HepG2 (cell line): Measurements from ENCODE around the gene TIGD6. TPM values are rescaled to one million over a fixed set of nuclear protein-coding genes. Genes with fewer than 3 reads are reported as not detected.

Experiments
- ARHGAP35 ChIP-seq: sonication (generic); formaldehyde crosslinking; IDR thresholded peaks from 2 replicates; pipeline ENCODE4 v1.9.0; 2022; ENCODE audit warnings: mild to moderate bottlenecking, inconsistent platforms, moderate library complexity, missing genetic modification reagents, borderline replicate concordance
- ARNTL ChIP-seq: sonication (generic); formaldehyde crosslinking; IDR thresholded peaks from 2 replicates; pipeline ENCODE4 v1.4.0; 2020; ENCODE audit warnings: mild to moderate bottlenecking, missing genetic modification reagents
- BCL6 ChIP-seq: IDR thresholded peaks from 2 replicates; pipeline ENCODE4 v1.6.1; 2016; ENCODE audit warnings: missing genetic modification reagents, missing compliant biosample characterization
- CCDC6 ChIP-seq: sonication (generic); formaldehyde crosslinking; IDR thresholded peaks from 2 replicates; pipeline ENCODE4 v1.8.1; 2022; ENCODE audit warnings: mild to moderate bottlenecking, missing genetic modification reagents, moderate library complexity
- DMAP1 ChIP-seq: IDR thresholded peaks from 2 replicates; pipeline ENCODE4 v1.6.1; 2016
- GPBP1L1 ChIP-seq: sonication (generic); formaldehyde crosslinking; IDR thresholded peaks from 2 replicates; pipeline ENCODE4 v1.5.0; 2020; ENCODE audit warnings: mild to moderate bottlenecking, missing genetic modification reagents
- HNRNPLL ChIP-seq: fragments of 200-400 bp; formaldehyde crosslinking; IDR thresholded peaks from 2 replicates; pipeline ENCODE4 v1.6.1; 2017; ENCODE audit warnings: mild to moderate bottlenecking, low read depth, low read length; ENCODE audit not compliant: poor library complexity, severe bottlenecking
- KAT2B ChIP-seq: fragments of 150-350 bp; IDR thresholded peaks from 2 replicates; pipeline ENCODE4 v1.6.1; 2014; ENCODE audit warnings: low read depth, low read length, borderline replicate concordance
- NFIB ChIP-seq: sonication (generic); formaldehyde crosslinking; IDR thresholded peaks from 2 replicates; pipeline ENCODE4 v1.9.0; 2021; ENCODE audit warnings: missing genetic modification reagents, mild to moderate bottlenecking, borderline replicate concordance
- NONO ChIP-seq, 2 experiments: fragments of 450-650 bp in 1 of 2; sonication (generic) in 1 of 2; formaldehyde crosslinking in 1 of 2; IDR thresholded peaks in 1 of 2; conservative IDR thresholded peaks in 1 of 2; 2 replicates each; pipeline versions ENCODE4 v1.6.1 to v1.8.0; 2017 to 2022; ENCODE audit warnings: mild to moderate bottlenecking in 1 of 2, missing genetic modification reagents in 1 of 2, moderate library complexity in 1 of 2
- PHF5A ChIP-seq: IDR thresholded peaks from one replicate; pipeline ENCODE4 v1.6.1; 2018; ENCODE audit warnings: low read depth, missing genetic modification reagents; ENCODE audit not compliant: unreplicated experiment
- RARG ChIP-seq: sonication (generic); formaldehyde crosslinking; IDR thresholded peaks from 2 replicates; pipeline ENCODE4 v1.4.0; 2020; ENCODE audit warnings: low read depth, mild to moderate bottlenecking, missing genetic modification reagents
- SRSF1 ChIP-seq: fragments of 200-400 bp; formaldehyde crosslinking; optimal IDR thresholded peaks from 2 replicates; pipeline ENCODE3; 2017; ENCODE audit warnings: mild to moderate bottlenecking, low read depth, low read length, moderate library complexity
- TCF7 ChIP-seq: sonication (generic); IDR thresholded peaks from 2 replicates; pipeline ENCODE4 v1.6.1; 2016; ENCODE audit warnings: antibody characterized with exemption, low read depth
- ZBTB44 ChIP-seq: sonication (generic); formaldehyde crosslinking; IDR thresholded peaks from 2 replicates; pipeline ENCODE4 v1.4.0; 2020; ENCODE audit warnings: missing genetic modification reagents
- ZNF263 ChIP-seq: sonication (generic); formaldehyde crosslinking; IDR thresholded peaks from 2 replicates; pipeline ENCODE4 v1.4.0; 2020; ENCODE audit warnings: missing genetic modification reagents
- ZNF446 ChIP-seq: sonication (generic); formaldehyde crosslinking; IDR thresholded peaks from 2 replicates; pipeline ENCODE4 v1.5.0; 2020; ENCODE audit warnings: mild to moderate bottlenecking, missing genetic modification reagents
- ZNF543 ChIP-seq: sonication (generic); formaldehyde crosslinking; IDR thresholded peaks from 2 replicates; pipeline ENCODE4 v1.4.0; 2020; ENCODE audit warnings: mild to moderate bottlenecking, missing genetic modification reagents
- ZNF597 ChIP-seq: sonication (generic); formaldehyde crosslinking; IDR thresholded peaks from 2 replicates; pipeline ENCODE4 v1.5.0; 2020; ENCODE audit warnings: missing genetic modification reagents
- ZNF605 ChIP-seq: sonication (generic); formaldehyde crosslinking; IDR thresholded peaks from 2 replicates; pipeline ENCODE4 v1.8.0; 2022; ENCODE audit warnings: mild to moderate bottlenecking, missing genetic modification reagents
- ZNF619 ChIP-seq: sonication (generic); formaldehyde crosslinking; IDR thresholded peaks from 2 replicates; pipeline ENCODE4 v1.4.0; 2020; ENCODE audit warnings: mild to moderate bottlenecking, missing genetic modification reagents
- ZNF710 ChIP-seq: sonication (generic); formaldehyde crosslinking; IDR thresholded peaks from 2 replicates; pipeline ENCODE4 v1.5.0; 2020; ENCODE audit warnings: mild to moderate bottlenecking, missing genetic modification reagents, borderline replicate concordance
- ZNF766 ChIP-seq: sonication (generic); formaldehyde crosslinking; IDR thresholded peaks from 2 replicates; pipeline ENCODE4 v1.5.0; 2020; ENCODE audit warnings: missing genetic modification reagents, borderline replicate concordance
- polyA plus RNA-seq, 8 experiments: library from polyadenylated mRNA; depleted of rRNA in 3 of 8; stranded (reverse) in 7 of 8; unstranded in 1 of 8; fragments of >200 nt; fragmentation: Illumina TruSeq in 4 of 8; extraction: Trizol in 4 of 8; gene quantifications; 2 replicates each; pipeline versions ENCODE4 v1.2.1 to v1.2.3, GENCODE V29; 2011 to 2016; ENCODE audit warnings: low read depth in 4 of 8, missing spikeins in 1 of 8, mixed read lengths in 1 of 8; ENCODE audit not compliant: insufficient read depth in 1 of 8
- total RNA-seq, 5 experiments: library from RNA; depleted of rRNA; stranded (reverse); fragments of >200 nt; fragmentation: Illumina TruSeq; extraction: Trizol; gene quantifications; 2 replicates each; pipeline ENCODE4 v1.2.3, GENCODE V29; 2016; ENCODE audit warnings: low read depth in 1 of 5

Gene TIGD6
- total and polyA plus RNA-seq, 2 of the 13 experiments (the other 11 are each of a cell fraction or from before 2014, with no cell fraction given), result 2.1 to 2.9 TPM

- TF ChIP-seq NFIB (CRISPR knock-in tag) (no peak), ZNF605 (CRISPR knock-in tag) (peak; percentile 89), HNRNPLL (peak; percentile 73), GPBP1L1 (CRISPR knock-in tag) (no peak), NONO (IDR thresholded peaks at IDR 0.05) (no peak), NONO (CRISPR knock-in tag; conservative IDR thresholded peaks at IDR 0.05) (peak; percentile 93), BCL6 (peak; percentile 60; the same call in 1 of the 2 replicates), SRSF1 (no peak), DMAP1 (CRISPR knock-in tag) (peak; percentile 74), ZNF446 (CRISPR knock-in tag) (peak; percentile 91; the same call in 1 of the 2 replicates), CCDC6 (CRISPR knock-in tag) (peak; percentile 86; the same call in 1 of the 2 replicates), ZBTB44 (no peak; the same call in 1 of the 2 replicates), PHF5A (CRISPR knock-in tag) (peak; percentile 71), TCF7 (no peak), RARG (CRISPR knock-in tag) (no peak), ZNF597 (no peak), ZNF710 (no peak), KAT2B (no peak), ZNF766 (CRISPR knock-in tag) (no peak; the same call in 1 of the 2 replicates), ZNF619 (CRISPR knock-in tag) (peak; percentile 72; the same call in 1 of the 2 replicates), ARNTL (CRISPR knock-in tag) (no peak), ZNF263 (CRISPR knock-in tag) (no peak), ZNF543 (CRISPR knock-in tag) (no peak), ARHGAP35 (CRISPR knock-in tag) (no peak; the same call in 1 of the 2 replicates)
These were observed at the start of gene TIGD6, which contains the start of gene HMGXB3 (continued) for GRCh38 chr5:150000256-150000989.
